Measurements from ENCODE around the gene ZFP64.
"Not testable (repeated sequence)": the region's sequence is repeated elsewhere in the genome, so short reads cannot be mapped to it uniquely, and the experiment has no call there.

Gene ZFP64

GRCh38 chr20:52201395-52201794 lies 9.8 kb upstream of the ZFP64 start:
- DNase-seq: no peak

- DNase-seq: no peak
These were observed 9.3 kb upstream of the ZFP64 start for GRCh38 chr20:52200870-52201269.

DNA sequence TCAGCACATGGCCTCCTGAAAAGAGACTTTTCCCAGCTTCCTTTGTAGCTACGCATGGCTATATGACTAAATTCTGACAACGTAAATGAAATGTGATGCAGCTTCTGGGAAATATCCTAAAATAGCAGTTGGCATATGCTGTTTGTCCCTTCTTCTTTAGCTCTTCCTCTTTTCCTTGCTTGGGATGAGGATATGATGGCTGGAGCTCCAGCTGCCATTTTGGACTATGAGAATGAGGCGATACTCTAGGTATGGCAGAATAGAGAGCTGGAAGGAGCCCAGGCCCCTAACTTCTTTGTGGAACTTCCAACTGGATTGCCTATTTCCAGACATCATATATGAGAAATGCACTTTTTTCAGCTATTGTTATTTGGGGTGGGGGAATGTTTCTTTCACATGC lies 5.3 kb upstream of the ZFP64 start:
- no peak for DNase-seq

DNA sequence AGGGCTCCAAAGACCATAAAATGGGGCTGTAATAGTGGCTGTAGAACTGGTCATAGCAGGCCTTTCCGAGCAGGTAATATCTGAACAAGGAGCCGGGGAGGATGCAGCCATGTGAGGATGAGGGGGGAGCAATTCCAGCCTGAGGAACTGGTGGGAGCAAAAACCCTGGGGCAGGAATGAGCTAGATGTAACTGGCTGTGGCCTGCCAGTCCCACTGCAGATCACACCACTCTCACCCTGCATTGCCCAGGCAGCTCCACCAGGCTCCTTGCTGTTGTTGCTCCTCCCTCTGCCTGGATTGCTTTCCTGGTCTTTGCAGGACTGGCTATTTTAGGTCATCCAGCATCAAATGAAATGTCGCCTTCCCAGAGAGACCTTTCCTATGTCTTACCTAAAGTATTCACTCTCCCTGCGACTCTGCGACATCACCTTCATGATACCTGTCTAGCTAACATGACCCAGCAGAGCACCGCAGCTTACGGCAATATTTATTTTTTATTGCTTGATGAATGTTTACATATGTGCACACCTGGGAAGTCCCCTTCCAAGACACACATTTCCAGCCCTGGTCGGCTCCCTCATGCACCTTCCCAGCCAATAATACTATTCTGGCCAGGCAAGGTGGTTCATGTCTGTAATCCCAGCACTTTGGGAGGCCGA lies 2.4 kb upstream of the ZFP64 start:
- DNase-seq: no peak

- DNase-seq: no peak
These were observed 1.6 kb upstream of the ZFP64 start for GRCh38 chr20:52193133-52193532.

DNA sequence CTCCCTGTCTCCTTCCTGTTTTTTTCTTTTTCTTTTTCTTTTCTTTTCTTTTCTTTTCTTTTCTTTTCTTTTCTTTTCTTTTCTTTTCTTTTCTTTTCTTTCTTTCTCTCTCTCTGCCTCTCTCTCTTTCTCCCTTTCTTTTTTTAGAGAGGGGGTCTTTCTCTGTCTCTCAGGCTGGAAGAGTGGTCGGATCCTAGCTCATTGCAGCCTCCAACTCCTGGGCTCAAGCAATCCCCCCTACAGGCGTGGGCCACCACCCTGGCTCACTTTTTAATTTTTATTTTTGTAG lies 1.1 kb upstream of the ZFP64 start:
- DNase-seq: not testable (repeated sequence)

DNA sequence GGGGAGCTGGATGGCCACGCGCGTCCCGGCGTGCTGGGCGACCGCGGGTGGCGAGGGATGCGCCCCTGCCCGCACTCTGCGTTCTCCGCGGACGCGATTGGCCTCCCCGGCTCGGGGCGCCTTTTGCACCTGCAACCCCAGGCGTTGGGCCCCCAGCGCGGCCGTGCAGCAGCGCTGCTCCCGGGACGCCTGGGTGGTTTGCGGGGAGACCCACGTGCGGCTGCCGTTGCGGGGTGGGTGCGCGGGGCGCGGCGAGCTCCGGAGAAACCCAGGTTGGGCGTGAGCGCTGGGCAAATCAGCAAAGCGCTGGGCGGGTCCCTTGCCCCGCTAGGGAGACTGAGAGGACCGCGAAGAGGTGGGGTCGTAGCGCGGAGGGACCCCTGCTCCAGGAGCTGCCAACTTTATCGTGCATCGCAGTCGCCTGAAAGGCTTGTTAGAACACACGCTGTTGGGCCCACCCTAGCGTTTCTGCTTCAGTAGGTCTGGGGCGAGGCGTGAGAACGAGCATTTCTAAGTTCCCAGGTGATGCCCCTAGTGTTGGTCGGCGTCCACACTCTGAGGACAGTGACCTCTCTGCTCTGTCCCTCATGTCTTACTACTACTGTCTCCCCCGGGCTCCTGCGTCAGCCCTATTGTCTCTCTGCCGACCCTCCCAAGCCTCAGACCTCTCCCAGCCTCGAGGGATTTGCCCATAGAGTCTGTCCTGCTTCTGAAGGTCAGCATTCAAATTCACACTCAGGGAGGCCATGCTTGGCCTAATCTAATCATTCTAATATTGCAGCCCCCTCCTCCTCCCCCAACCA lies 538 bp upstream of the ZFP64 start:
- peak; percentile 66 for DNase-seq

- peak; percentile 53 for DNase-seq
These were observed 995 bp downstream of the ZFP64 start for GRCh38 chr20:52190437-52191131.

DNA sequence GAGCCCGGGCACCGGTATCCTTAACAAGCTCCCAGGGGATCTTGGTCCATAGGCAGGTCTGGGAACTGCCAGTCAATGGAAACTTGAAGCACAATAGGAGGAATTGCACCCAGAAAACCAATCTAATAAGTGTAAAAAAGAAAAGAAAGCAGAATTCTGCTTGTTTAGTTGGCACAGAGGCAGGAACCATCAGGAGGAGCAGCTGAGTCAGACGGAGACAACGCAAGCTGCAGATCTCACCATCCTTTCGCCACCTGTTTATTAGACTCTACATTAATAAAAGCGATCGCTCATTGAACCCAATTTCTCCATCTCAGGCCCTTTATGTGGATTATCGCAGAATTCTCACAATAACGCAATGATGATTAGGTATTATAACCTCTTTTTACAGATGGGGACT lies 9.8 kb downstream of the ZFP64 start:
- no peak for DNase-seq

DNA sequence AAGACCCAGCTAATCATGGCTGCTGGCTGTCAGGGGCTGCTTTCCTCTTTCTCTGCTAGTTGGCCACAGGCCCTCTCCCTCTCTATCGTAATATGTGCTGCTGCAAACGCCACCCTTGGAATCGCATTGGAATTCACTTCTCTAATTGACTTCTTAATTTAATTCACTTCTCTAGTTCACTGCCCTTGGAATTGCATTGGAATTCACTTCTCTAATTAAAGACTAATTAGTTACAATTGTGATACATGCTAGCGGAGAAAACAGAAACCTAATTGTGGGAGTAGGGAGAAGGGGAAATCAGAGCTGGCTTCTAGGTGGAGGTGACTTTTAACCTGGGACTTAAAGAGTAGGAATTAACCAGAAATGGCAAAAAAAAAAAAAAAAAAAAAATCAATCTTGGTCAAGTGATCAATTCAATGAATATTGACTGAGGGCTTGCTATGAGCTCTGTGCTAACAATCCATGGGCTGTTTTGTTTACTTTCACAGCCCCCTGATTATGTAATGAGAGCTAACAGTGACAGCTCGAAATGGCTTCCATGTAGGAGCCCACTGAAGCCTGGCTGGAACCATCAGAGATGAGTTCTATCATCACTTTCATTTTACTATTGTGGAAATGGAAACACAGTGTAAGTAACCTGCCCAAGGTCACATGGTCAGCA lies 11.3 kb downstream of the ZFP64 start:
- DNase-seq: no peak

GRCh38 chr20:52179331-52180179 lies 12.0 kb downstream of the ZFP64 start:
- DNase-seq: no peak

DNA sequence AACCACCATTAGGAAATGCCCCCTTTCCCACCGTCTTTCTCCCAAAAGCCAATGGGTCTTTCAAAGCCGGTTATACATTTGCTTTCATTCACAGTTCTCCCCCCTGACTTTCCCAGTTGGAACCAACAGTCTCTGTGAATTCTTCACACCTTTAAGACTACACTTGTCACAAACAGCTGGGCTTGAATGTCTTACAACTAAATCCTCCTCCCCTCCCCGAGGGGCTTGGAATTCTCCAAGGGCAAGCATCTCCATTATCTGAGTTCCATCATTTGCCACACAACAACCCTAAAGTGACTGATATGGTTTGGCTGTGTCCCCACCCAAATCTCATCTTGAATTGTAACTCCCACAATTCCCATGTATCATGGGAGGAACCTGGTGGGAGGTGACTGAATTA lies 12.9 kb downstream of the ZFP64 start:
- DNase-seq: no peak

DNA sequence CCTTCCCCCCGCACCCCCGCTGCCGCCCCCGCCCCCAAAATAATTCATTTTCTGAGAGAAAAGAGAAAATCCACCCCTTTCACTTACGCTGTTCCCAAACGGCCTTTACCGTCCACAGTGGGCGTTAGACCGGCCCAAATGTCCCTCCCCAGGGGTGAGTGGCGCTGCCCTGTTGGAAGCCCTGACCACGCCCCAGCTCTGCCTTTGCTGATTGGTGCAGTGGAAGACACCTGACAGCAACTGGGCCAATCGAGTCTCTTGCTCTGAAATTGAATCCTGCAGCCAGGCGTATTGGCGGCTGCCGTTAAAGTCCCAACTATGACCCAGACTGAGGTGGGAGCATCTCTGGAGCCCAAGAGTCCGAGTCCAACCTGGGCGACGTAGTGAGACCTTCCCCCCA lies 15.7 kb downstream of the ZFP64 start:
- no peak for DNase-seq

- DNase-seq: no peak
These were observed 19.1 kb downstream of the ZFP64 start for GRCh38 chr20:52172392-52173047.

DNA sequence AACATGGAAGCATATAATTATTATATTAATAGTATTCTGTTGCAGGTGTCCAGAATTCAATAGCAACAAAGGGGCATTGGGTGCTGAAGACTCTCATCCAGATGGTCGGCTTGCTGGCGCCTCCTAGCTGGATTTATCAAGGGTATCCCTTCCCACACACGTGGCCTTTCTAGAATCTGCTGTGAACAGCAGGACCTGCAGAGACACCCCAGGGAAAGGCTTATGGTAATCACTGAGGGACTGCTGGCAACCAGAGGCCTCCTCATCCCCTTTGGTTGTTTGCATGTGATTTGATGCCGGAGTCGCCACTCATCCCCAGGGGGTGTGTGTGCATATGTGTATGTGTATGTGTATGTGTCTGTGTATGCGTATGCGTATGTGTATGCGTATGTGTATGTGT lies 20.6 kb downstream of the ZFP64 start:
- DNase-seq: no peak

DNA sequence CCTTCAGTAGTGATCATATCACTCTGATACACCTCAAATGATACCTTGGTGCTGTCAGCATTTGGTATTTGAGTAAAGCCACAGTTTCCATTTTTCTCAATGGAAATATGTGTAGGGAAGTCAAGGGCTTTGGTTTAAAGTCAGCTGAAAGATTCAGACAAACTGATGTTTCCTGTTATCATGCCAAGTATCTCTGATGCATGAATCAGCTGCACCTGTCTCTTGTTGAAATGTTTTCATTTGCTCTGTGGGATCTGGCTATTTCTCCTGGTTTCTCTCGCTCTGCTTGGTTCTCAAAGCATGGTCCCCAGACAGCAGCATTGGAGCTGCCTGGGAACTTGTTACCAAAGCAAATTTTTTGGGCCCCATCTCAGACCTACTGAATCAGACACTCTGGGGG lies 23.5 kb downstream of the ZFP64 start:
- no peak for DNase-seq

- DNase-seq: no peak
These were observed 24.2 kb downstream of the ZFP64 start for GRCh38 chr20:52167232-52167840.

DNA sequence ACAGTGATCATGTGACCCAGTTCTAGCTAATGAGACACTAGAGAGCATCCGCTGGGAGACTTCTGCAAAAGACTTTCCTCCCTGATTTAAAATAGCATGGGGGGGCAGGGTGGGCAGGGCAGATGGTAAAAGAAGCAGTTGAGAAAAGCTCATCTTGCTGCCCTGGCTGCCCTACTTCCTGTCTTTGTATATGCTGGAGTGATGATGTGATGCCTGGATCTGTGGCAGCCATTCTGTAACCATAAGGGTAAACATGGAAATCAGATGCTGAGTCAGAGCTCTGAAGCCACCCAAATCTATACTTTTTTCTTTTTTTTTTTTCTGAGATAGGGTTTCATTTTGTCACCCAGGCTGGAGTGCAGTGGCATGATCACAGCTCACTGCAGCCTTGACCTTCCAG lies 25.4 kb downstream of the ZFP64 start:
- no peak for DNase-seq

GRCh38 chr20:52160621-52161204 lies 30.9 kb downstream of the ZFP64 start:
- no peak for DNase-seq

DNA sequence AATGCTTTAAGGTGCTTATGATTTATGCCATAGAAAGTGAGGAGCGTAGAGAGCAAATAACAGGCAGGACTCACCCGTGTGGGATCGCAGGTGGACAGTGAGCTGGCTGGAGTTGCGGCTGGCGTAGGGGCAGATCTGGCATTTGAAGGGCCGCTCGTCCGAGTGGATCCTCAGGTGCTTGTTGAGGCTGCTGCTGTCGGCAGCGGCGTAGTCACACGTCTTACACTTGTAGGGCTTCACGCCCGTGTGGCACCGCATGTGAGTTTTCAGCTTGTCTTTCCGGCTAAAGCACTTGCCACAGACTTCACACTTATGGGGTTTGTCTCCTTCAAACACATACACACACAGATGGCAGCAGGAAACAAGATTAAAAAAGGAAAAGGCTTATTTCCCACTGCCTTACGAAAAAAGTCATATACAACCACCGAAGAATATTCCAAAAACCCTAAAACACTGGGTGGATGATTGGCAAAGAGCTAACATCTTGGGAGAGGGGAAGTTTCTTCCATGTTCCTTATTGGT lies 31.5 kb downstream of the ZFP64 start:
- DNase-seq: no peak

GRCh38 chr20:52154575-52154974 lies 37.0 kb downstream of the ZFP64 start:
- DNase-seq: no peak

Measured in activated naive CD4-positive, alpha-beta T cell treated with anti-CD3 and anti-CD28 coated beads, Interleukin-2, amount 50 U/mL, for 16 hours (primary cell).